Stimulated activated CD8-positive, alpha-beta memory T cell treated with anti-CD3 and anti-CD28 coated beads, Interleukin-15, amount 100 ng/mL, for 48 hours (primary cell): Measurements from ENCODE around the gene ACAD9.
"Not testable (repeated sequence)": the region's sequence is repeated elsewhere in the genome, so short reads cannot be mapped to it uniquely, and the experiment has no call there.

Source experiments
- DNase-seq, 2 donors: peaks; one replicate each; pipeline ENCODE4 v3.0.0-alpha.2; 2020; ENCODE audit warnings: low read depth in 2 of 2

The ACAD9 gene

DNA sequence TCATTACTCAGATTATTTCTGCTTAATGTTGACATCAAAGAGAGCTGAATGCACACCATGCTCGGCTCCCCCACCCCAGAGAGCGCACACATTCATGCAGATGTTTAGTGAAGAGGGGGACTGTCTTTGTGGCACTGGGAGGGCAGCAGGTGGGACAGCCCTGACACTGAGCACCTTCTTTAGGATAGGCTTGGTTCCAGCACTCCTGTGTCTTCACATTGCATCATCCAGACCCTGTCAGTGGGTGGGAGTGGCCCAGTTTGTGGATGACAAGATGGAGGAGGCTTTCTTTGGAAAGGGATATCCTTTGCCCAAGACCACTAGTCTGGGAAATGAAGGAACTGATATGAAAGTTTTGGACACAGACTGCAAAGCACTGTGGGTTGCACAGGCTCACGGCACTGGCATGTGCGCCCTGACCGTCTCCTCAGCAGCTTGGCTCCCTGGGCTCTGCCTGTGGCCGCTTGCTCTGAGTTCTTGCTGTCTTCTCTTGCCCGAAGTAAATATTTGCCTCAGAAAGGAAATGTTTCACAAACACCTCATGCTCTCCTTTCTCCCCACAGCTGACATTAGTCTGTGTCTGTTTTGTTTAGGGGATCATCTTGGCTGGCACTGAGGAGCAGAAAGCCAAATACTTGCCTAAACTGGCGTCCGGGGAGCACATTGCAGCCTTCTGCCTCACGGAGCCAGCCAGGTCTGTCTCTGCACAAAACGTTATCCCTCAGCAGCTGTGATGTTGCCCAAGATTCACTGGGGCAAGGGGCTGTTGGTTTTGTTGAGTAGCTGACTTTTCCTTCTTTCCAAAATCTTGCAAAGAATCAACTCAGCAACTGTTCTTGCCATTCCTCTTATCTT is 16.6 kb downstream of the ACAD9 start:
- DNase-seq, result no peak

DNA sequence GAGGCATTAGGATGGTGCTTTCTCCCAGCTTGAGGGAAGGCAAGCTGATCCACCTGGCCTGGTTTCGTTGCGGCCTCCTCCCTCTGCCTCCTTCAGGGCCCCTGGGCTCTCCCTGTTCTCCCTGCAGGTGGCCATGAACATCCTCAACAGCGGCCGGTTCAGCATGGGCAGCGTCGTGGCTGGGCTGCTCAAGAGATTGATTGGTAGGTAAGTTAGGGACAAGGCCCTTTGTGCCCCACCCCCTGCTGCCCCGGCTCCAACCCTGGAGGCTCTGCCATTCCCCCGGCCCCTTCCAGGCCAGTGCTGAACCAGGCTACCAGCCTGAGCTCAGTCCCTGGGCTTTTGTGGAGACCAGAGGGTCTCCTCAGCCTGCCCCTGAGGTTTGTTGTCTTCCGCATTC is 23.0 kb downstream of the ACAD9 start:
- no peak for DNase-seq

DNA sequence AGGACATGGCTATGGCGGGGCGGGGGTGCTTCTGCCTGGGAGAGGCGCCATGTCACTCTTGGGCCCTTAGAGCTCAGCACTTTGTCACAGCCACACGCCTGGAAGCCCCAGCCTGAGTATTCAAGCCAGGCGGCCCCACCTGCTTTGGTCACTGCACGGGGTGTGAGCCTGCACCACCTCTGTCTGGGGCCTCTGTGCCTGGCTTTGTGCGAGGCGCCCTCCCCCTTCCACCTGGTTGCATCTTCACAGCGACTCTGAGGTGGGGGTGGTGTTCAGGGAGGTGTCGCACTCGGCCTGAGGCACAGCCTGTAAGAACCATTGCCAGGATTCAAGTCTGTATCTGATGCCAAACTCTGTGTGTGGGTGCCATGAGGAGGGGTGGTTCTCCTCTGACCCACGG is 24.1 kb downstream of the ACAD9 start:
- no peak for DNase-seq

DNA sequence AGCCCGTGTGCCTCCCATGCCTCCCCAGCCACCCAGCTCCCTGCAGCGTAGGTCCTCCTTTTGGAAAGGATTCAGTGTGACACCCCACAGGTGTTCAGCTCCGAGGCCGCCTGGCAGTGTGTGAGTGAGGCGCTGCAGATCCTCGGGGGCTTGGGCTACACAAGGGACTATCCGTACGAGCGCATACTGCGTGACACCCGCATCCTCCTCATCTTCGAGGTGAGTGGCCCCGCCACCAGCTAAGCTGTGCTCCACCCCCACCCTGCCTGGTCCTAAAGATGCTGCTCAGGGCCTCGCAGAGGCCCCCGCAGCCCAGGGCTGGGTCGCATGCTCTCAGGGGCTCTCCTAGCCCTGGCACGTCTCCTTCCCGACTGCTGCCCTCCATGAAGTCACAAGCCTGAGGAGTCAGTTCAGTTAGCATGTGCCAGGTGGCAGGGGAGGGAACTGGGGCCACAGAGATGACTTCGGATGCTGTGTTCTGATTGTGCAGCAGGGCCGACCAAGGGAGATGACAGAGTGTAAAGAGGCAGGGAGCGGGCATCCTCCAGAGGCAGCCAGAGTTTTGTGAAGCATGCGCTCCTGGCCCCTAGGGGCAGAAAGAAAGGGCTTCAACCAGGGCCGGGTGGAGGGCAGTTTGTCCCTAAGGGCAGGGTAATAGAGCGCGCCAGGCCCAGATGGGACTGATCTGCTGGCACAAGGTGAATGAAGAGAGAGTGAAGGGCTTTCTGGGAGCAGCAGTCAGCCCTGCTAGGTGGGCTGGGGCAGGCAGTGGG is 26.8 kb downstream of the ACAD9 start:
- DNase-seq, result no peak

DNA sequence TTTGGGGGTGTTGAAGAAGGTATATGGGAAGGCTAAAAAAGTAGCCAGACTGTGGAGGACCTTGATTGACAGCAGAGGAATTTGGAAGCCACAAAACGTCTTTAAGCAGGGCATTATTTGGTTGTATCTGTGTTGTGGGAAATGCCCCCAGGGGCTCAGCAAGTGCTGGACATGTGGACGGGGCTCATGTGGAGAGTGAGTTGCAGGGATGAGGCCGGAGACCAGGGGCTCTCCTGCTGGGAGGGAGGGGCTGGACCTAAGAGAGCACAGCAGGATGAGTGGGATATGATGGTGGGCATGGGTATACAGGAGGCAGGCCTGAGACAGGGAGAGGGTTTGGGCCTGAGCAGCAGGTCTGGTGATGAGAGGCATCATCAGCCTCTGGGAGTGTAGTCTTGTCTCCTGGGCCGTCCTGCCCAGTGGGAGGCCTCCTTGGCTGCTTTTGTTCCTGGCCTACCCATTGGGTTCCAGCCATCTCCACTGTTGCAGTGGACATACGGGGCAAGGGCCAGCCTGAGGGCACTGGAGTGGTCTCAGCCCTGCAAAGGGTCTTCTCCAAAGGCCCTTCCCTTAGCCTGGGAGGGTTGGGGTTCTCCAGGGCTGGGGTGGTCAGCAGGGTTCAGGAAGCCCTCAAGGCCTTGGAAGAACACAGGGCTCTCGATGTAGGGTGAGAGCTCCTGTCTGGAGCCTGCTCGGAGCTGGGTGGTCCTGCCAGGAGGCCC is 27.5 kb downstream of the ACAD9 start:
- DNase-seq, result no peak

DNA sequence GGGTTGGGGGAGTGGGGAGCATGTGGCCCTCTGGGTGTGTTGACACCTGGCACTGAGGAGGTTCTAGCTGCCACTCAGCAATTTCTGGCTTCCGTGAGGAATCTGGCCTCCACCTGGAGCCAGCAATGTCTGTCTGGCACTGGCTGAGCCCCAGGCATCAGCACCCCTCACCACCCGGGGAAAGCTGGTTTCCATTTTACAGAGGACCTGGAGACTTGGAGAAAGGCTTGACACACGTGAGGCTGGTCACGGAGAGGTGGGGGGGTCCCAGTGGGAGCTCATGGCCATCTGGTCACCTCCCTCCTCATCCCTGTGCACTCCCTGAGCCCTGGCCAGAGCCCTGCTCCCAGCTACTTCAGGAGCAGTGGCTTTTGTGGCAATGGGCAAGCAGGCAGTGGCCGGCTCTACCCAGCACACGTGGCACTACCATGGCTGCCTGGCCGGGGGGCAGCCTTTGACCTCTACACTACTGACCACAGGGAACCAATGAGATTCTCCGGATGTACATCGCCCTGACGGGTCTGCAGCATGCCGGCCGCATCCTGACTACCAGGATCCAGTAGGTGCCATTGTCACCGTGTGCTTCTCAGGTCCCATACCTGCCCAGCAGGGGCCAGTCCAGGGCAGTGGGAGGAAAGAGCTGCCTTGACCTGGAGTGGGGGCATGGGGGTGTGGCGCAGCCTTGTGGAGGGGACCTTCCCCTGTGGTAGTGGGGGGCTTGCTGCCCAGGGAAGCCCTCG is 28.5 kb downstream of the ACAD9 start:
- DNase-seq, result no peak

DNA sequence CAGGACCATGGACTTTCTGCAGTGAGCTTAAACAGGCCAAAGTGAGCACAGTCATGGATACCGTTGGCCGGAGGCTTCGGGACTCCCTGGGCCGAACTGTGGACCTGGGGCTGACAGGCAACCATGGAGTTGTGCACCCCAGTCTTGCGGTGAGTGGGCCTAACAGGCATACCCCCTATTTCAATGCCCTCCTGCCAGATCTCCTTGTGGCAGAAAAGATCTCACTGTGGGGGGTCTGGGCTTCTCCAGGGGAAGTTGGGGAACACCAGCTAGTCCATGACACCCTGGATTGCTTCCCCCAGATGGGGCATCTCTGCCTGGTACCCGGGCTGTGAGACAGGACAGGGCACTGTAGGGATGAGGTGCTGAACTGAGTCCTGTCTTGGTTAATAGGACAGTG is 29.5 kb downstream of the ACAD9 start:
- no peak for DNase-seq

DNA sequence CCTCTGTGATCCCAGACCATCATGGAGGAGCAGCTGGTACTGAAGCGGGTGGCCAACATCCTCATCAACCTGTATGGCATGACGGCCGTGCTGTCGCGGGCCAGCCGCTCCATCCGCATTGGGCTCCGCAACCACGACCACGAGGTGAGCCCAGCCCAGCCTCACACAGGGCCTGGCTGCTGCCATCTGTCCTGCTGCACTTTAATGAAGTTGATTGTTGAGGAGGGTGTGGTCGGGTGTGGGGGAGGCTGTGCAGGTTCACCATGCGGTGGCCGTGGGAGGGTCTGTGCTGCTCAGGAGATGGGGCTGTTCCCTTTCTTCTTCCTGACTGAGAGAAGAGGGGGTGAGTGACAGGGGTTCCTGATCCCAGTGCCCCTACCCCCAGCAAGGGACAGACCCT is 30.6 kb downstream of the ACAD9 start:
- DNase-seq, result no peak

DNA sequence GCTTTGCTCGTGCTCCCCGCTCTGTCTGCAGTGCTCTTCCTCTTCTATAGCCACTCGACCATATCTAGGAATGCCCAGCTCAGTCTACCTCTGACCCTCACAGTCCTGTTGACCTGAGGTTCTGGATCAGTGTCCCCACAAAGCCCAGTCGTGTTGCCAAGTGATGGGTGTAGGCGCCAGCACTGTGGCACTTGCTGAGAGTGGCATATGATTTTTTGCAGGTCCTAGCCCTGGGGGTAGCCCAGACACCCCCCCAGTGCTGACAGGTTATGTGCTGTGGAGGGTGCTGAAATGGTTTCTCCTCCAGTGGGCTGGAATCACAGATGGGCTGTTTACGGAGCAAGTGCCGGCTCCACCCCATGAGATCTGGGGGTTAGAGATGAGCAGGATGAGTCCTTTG is 32.5 kb downstream of the ACAD9 start:
- no peak for DNase-seq

DNA sequence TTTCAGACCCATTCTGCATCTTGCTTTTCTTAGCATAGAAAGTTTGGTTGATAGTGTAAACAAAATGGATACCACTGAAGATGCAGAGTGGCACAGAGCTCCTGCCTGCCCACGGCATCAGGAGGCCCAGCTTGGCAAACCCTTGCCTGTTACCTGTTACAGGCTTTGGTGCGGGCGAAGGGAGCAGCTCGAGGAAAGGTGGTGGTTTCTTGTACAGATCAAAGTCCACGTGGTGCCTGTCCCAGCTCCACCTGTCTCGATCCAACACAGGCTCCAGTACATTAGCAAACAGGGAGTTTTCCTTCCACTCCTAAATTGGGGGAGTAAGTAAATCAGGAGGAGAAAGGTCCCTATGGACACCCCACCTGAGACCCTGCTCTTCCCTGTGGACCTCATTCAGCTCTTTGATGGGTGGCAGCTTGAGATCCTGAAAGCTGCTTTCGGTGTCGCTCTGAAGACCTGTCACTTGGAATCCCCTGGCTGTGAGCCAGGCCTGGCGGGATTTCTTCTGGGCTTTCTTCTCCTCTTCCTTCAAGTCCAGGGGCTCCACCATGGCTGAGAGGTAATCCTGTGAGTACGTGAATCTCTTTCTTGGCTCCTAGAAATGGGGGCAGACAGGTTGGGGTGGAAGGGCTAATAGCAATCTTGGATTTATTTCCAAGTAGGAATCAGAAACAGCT is 35.7 kb downstream of the ACAD9 start:
- no peak for DNase-seq

DNA sequence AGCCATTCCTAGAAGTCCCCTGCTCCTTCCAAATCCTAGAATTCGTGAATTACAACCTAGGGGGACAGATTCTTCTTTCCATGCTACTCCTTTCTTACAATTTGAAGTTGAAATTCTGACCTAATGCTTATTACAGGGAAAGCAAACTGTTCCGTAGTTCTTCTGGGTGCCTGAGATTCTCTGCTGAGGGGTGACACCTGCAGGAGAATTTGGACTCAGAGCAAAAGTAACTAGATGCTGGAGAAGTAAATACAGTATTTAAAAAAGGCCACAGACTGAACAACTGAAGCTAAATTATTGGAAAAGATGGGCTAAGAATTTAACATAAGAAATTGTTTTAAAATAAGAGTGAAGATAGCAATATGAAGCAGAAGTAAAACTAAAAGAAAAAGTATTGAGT is 37.9 kb downstream of the ACAD9 start:
- no peak for DNase-seq

DNA sequence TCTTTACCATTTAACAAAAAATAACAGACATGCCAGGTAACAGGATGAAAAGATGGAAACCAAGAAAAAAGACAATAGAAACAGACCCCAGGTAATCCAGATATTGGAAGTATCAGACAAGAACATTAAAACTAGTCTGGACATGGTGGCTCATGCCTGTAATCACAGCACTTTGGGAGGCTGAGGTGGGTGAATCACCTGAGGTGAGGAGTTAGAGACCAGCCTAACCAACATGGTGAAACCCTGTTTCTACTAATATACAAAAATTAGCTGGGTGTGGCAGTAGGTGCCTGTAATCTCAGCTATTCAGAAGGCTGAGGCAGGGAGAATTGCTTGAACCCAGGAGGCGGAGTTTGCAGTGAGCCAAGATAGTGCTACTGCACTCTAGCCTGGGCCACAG is 40.6 kb downstream of the ACAD9 start:
- DNase-seq, result no peak

DNA sequence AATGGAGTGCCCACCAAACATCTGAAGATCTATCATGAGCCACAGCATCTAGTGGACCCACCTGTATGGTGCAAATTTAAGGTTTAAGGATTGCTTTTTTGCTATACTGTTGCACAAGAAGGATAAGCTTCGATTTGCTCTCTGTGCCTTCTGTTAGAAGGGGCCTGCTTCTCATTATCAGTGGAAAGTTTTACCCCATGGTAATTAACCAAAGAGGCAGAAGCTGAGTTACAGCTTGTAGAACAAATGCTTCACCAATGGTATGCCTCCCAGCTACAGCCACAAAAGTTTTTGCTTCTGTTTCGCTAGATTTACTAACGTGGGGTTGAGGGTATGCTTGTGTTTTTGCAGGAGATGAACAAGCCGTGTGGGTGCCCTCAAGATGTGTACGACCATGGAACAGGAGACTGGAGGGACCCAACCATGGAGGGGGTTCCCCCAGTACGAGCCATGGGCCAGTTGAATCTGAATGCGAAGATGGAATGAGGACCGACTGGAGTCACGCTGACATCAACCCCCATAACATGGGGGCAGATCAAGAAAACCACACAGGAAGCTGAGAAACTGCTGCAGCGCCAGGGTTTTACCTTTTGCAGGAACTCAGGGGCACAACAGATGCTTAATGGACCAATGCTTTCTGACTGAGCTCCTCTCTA is 43.5 kb downstream of the ACAD9 start:
- peak; percentile 26 to 38 for DNase-seq

DNA sequence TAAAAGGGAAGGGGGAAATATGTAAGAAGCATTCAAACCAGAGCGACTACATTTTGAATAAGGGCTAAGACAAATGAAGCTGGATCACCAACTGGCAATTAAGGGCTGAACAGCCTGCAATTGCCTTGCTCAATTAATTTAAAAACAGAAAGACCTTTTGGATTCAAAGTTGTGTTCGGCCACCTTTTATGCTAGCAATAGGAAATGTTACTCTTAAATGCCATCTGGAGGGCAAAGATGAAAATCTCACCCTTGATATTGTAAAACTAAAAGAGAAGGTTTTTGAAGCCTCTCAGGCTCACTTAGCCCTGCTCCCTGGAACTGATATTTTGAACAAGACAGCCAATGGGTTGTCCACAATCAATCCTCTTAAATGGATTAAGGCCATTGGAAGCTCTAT is 44.2 kb downstream of the ACAD9 start:
- DNase-seq, result no peak

DNA sequence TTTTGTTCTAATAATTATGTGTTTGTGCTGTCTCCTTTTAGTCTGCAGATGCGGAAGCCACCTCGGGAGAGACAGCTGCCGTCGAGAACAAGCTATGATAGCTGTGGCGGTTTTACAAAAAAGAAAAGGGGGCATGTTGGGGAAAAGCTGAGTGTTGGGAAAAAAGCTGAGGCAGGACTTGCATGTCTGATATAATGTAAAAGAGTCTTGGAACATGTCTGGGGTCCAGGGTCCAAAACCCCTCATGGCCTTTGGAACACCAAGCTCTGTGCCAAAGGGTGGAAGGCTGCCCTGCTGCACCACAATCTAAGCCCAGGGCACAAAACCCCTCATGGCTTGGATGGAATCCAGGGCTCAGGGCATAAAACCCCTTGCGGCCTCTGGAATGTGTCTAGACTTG is 44.6 kb downstream of the ACAD9 start:
- DNase-seq, result not testable (repeated sequence)

DNA sequence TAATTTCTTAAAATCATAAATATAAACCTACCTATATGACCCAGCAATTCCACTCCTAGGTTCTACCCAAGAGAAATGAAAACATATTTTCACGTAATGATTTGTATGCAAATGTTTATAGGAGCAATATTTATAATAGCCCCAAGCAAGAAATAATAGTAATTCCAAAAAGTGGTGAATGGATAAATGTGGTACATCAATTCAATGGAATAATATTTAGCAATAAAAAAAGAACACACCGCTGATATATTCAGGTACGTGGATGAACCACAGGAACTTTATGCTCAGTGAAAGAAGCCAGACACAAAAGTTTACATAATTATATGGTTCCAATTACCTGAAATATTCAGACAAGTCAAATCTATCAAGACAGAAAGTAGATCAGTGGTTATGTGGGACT is 49.9 kb downstream of the ACAD9 start:
- DNase-seq, result no peak

DNA sequence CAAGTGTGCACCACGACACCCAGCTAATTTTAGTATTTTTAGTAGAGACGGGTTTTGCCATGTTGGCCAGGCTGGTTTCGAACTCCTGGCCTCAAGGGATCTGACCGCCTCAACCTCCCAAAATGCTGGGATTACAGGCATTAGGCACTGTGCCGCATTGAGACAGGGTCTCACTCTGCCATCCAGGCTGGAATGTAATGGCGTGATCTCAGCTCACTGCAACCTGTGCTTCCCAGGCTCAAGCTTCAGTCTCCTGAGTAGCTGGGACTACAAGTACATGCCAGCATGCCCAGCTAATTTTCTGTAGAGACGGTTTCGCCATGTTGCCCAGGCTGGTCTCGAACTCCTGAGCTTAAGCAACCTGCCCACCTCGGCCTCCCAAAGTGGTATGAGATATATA is 51.6 kb downstream of the ACAD9 start:
- DNase-seq, result no peak

DNA sequence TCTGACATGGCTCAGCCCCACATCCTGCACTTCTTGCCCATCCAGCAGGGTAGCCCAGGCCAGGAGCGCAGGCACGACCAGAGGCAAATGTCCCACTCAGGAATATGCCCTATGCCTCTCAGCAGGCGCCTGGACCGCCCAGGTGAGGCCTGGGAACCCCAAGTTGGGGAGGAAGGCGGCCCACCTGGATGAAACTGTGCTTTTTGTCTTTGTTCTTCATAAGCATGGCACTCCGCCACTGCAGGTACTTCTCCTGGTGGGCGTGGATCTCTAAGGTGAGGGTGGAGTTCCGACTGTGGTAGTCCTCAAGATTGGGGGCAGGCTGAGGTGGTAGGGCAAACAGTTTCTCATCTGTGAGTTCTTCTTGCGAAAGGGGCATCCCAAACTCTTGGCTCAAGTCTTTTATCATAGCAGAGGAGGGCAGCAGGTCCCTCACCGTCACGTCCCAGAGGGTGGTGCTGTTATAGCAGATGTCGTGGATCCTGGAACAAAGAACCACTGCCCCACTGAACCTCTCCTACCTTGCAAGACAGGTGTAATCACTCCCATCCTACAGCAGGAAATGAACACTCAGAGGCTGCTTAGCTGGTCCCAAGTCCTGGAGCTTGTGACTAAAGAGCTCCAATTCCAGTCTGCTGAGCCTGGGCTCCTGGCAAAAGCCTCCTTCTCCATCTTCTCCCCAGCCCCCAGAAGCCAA is 53.2 kb downstream of the ACAD9 start:
- no peak for DNase-seq

DNA sequence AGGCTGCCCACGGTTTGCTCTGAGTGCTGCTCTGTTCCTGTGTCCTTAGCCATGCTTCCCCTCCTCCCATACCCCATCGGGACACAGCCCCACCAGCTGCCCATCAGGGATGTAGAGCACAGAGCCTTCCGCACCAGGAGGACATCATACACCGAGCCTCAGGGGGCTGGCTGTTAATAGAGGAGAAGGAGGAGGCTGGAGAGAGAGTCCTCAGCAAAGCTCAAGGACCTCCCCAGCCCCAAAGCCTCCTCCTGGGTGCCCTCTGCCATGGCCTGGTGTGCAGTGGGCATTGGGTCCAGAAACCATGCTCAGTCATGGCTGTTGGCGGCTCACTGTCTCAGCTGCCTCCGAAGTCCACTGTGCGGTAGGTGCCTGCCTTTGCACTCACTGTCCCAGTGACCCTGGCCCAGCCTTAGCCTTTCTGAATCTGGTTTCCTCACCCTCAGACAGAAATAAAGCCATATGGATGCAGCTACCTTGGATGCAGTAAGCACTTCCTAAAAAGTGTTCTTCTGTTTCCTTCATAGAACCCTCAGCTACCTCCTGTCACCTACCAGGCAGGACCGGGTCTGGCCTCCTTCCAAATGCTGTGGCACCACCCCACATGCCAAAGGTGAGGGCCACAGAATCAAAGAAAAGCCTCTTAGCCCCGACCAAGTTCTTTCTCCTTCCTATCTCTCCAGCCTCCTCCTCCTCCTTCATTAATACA is 53.9 kb downstream of the ACAD9 start:
- no peak for DNase-seq

DNA sequence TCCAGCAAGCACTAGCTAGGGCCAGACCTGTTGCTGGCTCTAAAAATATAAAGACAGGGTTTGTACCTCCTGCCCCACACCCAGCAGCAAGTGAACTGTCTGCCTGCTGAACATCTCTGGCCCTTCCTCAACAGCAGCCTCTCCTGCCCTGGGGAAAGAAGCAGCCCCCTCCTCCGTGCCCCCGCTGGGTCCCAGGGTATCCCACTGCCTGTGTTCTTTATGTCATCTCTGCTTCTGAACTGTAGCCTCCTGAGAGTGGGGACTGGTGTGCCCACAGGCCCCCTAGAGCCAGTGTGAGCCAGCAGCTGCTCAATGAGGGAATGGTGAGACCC is 54.5 kb downstream of the ACAD9 start:
- no peak for DNase-seq
